Measurements from ENCODE around the gene SLC35A1.

Gene SLC35A1

DNA sequence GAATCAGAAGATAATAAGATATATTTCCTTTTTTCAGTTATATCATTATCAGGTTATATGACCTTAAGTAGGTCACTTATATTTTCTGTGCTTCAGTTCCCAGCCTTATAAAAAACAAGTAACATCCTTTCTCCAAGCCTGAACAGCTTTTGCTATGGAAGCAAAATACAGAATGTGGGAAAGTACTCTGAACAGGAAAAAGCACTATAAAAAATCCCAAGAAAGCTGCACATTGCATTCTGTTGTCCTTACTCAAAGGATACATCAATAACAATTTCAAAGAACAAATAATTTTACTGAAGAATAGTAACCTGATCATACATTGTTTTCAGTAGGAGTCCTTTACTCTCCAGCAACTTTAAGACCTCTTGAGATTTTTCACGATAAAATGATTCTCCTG lies 56.4 kb downstream of the SLC35A1 start:
- DNase-seq (ENCODE audit: low read depth): no peak

DNA sequence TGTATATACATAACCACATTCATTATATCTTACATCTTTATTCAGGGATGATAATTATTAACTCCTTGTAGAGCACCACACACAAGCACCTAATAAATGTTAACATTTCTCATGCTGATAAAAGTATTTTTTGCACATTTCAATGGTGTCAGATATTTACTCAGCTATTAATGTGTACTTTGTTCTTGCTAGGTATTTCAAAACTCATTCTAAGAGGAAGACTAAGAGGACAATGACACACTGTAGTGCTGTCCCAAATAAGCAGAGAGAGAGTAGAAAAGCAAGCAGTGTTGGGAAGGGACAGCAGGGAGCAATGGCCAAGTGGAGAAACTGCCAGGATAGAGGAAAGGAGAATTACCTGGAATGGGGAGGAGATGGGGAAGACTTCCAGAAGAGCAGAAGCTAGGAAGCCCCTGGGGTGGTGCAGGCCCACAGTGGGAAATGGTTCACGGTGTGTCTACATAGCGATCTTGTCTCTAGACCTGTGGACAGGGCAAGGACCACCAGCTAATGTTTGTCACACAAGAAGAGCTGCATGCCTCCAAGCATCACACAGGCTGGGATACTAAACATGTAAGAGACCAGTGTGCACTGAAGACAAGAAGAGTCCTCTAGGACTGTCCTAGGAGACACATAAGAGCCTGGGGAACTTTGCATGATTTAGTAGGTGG lies 61.7 kb downstream of the SLC35A1 start:
- DNase-seq (ENCODE audit: low read depth): no peak

- DNase-seq (ENCODE audit: low read depth): no peak
Observed at GRCh38 chr6:87538510-87539260, 65.9 kb downstream of the SLC35A1 start.

GRCh38 chr6:87539554-87539953 lies 66.8 kb downstream of the SLC35A1 start:
- no peak for DNase-seq (ENCODE audit: low read depth)

GRCh38 chr6:87540539-87540938 lies 67.8 kb downstream of the SLC35A1 start:
- no peak for DNase-seq (ENCODE audit: low read depth)

GRCh38 chr6:87541041-87541440 lies 68.3 kb downstream of the SLC35A1 start:
- DNase-seq (ENCODE audit: low read depth): no peak

DNA sequence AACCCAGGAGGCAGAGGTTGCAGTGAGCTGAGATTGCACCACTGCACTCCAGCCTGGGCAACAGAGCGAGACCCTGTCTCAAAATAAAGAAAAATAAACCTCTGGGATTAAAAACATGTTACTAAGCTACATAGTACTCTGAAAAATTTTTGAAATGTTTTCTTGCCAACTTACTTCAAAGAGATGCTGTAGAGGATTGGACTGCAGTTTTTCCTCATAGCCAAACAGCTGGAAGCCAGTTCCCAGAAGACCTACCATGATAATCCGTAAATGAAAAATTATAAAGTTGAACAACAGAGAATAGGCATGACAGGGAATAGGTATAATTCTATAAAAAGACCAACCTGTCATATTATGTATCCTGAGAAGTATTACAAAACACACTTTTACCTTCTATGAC lies 69.0 kb downstream of the SLC35A1 start:
- no peak for DNase-seq (ENCODE audit: low read depth)

GRCh38 chr6:87543696-87544473 lies 71.1 kb downstream of the SLC35A1 start:
- DNase-seq (ENCODE audit: low read depth): no peak

GRCh38 chr6:87544474-87544735 lies 71.6 kb downstream of the SLC35A1 start:
- no peak for DNase-seq (ENCODE audit: low read depth)

DNA sequence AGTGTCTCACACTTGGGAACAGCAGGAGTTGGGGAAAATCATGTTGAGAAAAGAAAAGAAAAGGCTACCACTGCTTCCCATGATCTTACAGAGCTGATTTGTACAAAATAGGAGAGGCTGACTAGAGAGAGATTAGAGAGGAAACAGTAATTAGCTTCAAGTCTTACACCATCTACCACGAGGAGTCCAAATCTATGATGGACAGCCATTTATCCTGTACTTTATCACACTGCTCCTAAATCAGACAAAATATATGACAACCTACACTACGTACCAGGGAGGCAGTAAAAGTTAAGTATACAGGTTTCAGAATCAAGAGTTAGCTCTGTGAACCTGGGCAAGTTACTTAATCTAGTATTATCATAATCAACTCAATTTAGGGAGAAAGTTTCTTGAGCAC lies 79.0 kb downstream of the SLC35A1 start:
- DNase-seq (ENCODE audit: low read depth): no peak

DNA sequence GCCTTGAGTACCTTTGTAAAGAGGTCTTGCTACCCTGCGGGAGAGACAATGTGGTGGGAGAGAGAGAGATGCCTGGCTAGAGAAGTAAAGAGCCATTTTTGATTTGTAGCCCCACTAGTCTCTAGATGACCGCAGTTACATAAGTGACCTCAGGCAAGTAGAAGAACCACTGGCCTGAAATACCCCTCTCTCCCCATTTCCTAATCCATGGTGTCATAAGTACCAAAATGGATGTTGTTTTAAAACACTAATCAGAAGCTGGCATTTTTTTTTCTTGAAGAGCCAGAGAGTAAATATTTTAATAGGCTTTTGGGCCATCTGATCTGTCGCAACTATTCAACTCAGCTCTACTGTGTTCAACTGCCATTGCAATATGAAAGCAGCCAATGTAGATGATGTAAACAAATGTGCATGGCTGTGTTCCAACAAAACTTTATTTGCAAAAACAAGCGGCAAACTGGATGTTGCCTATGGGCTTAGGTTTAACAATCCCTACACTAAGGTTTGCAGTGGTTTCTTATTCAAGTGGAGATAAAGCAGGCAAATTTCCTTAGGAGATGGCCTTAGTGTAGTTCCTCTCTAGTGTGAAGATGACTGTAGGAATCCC lies 80.5 kb downstream of the SLC35A1 start:
- no peak for DNase-seq (ENCODE audit: low read depth)

DNA sequence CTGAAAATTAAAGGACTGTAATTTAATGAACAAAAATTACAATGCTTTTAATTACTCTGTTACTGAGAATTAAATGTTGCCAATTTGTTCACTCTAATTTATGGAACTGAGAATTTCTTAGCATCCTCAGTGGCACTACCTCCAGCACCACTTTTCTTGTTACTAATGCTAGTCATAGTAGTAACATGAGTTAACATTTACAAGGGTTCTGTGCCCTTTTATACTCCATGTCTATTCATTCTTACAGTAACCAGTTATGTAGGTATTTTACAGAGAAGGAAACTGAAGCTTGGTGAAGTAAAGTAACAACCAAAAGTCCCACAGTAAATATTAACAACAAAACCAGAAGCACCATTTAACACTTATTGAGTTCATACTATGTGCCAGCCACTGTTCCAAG lies 82.7 kb downstream of the SLC35A1 start:
- no peak for DNase-seq (ENCODE audit: low read depth)

GRCh38 chr6:87558446-87558845 lies 85.7 kb downstream of the SLC35A1 start:
- DNase-seq (ENCODE audit: low read depth): no peak

GRCh38 chr6:87561017-87561416 lies 88.2 kb downstream of the SLC35A1 start:
- DNase-seq (ENCODE audit: low read depth): no peak

All from CMK (cell line).